GM18909 (cell line): ENCODE measurements around the gene MICAL2.

Experiments
- ATAC-seq: cut with Tn5 transposase; IDR thresholded peaks from one replicate; pipeline ENCODE4 v1.9.1; 2021; ENCODE audit warnings: mild to moderate bottlenecking; ENCODE audit not compliant: unreplicated experiment, poor library complexity

MICAL2 gene

DNA sequence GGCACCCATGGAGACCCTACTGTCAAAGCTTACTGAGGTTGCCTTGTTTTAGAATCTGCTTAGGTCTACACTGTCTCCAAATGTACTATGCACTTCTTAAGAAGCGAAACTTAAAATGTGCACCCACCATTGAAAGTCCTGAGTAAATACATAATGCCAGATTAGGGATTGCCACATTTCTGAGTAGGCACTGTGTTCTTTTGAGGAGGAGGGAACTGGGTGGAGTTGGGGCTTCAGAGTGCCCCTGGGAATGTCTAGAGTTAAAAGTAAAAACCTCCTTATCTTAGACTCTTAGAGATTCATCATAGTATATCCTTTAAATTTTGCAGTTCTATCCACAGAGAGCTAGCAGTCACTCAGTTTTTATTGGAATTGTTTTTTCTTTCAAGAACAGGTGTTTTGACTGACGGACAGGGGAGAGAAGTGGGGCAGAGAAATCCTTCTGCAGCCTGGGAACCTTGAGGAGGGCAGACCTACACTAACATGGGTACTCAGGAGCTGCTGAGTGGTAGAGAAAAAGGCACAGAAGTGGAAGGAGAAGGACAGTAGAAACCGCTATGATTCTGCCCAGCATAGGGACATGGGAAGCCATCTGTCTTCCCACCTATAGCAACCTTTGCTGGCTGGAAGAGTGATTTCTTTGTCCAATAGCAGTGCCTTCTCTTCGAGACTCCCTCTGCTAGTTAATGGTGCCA, 33.4 kb upstream of the MICAL2 start:
- no peak for ATAC-seq

DNA sequence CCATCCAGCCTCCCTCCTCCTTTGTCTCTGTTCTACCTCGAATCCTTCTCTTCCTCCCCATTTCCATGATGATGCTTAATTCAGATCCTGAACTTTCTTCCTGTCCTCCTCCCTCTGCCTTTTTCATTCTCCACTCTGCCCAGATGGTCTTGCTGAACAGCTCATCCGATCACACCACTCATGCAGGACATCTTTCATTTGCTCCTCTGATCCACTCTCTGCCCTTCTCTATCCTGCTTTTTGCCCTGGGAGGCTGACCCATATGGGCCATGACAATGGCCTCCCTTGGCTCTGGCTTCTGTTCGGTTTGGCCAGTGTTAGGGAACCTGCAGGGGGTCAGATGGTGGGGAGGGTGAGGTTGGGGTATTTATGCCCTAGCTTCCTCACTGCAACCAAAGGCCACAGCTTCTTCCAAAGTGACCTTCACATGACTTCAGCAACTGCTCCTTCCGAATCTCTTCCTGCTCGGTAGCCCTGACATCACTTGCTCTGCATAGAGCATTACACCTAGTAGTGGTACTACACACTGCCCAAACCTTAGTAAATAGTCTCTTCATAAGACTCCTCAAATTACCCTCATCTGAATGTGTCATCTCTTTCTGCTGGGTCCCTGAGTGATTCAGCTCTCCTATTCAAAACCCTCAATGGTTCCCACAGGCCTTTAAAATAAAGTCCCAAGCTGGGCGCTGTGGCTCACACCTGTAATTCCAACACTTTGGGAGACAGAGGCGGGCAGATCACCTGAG, 32.7 kb upstream of the MICAL2 start:
- no peak for ATAC-seq

DNA sequence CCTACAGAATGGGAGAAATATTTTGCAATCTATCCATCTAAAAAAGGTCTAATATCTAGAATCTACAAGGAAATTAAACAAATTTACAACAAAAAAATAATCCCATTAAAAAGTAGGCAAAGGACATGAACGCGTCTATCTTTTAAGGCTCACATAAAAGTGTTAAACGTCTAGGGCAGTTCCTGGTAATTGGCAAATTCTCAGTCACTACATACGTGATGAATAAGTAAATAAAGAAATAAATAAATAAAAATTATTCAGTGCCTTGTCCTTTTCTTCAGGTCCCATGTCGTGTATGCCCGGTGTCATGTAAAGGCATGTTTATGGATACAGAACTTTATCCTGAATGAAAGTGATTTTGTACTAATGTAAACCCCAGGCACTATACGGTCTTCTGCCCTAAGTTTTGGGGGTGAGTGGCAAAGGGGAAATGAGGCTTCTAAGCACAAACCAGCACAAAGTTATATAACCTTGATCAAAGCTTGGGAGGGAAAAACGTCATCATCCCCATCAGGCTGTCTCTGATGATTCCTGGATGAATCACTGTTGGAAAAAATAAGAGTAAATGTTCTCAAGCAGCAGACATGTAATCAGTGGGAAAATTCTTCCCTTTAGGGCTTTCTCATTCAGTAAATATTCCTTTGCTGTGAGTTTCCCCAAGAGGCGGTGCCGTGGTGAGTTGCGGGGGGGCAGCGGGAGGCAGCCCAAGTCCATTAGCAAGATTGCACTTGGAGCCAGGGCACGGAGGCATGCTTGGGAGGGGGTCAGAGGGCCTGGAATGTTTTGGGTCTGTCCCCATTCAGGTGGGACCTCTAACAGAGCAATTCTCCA, 30.4 kb upstream of the MICAL2 start:
- no peak for ATAC-seq

DNA sequence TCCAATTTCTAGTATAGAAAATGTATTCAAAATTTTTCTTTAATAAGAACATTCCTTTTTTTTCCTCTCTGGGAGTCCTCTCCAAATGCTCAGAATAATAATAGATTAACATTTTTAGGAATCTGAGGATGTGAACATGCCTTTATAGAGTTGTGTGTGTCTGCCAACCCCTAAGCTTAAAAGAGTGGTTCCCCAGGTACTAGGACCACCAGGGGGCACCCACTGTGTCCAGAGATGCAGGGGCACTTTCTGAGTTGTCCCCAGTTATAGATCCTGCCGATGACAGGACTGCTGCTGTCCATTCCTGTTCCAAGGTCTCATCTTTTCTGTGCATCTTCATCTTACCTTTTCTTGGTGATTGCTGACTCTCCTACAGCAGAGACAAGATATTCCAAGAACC, 27.0 kb upstream of the MICAL2 start:
- no peak for ATAC-seq

DNA sequence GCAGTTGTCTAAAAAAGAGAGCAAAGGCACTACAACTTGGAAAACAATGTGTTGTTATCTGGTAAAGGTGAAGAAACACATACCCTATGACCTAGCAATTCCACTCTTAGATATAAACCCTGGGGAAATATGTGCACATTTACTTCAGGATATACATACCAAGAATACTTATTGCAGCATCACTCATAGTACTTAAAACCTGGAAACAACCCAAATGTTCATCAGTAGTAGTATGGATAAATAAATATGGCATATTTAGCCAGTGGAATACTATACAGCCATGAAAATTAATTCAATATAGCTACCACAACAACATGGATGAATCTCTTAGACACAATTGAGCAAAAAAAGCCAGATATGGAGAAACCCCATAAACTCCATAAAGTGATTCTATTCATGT, 26.1 kb upstream of the MICAL2 start:
- ATAC-seq, result no peak

DNA sequence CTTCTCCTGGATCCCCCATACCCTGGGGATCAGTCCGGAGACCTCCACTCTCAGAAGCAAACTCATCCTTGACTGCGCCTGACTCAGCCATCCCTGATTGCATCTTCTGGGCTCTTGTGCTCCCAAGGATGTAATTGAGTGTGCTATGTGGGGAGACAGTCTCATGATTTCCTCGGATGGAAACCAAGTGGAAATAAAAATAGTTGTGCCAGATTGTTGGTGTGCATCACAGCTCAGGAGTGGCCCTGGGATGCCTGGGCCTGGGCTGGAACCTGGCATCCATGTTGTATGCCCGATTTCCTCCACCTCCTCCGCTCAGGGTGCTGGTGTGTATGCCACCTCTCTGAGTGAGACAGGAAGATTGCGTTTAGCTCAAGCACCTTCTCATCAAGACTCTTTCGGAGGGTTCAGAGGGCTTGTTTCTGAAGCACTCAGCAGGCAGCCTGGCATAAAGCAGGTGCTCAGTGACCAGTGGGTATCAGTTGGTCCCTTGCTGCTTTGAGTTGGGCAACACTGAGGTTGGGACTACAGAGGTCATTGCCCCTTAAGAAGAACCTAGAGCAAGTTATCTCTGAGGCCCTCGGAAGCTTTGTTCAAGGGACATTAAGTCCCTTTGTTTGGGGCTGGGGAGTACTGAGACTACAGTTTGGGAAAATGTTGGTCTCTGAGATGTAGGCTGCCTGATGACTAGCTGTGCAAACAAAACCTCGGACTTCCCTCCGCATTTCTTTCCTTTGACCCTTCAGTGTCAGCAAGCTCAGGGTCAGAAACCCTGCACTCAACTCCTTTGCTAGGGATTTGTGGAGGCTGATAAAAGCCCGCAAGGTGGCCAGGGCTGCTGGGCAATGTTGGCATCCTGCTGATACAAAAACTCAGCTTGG, 24.8 kb upstream of the MICAL2 start:
- ATAC-seq, result no peak

DNA sequence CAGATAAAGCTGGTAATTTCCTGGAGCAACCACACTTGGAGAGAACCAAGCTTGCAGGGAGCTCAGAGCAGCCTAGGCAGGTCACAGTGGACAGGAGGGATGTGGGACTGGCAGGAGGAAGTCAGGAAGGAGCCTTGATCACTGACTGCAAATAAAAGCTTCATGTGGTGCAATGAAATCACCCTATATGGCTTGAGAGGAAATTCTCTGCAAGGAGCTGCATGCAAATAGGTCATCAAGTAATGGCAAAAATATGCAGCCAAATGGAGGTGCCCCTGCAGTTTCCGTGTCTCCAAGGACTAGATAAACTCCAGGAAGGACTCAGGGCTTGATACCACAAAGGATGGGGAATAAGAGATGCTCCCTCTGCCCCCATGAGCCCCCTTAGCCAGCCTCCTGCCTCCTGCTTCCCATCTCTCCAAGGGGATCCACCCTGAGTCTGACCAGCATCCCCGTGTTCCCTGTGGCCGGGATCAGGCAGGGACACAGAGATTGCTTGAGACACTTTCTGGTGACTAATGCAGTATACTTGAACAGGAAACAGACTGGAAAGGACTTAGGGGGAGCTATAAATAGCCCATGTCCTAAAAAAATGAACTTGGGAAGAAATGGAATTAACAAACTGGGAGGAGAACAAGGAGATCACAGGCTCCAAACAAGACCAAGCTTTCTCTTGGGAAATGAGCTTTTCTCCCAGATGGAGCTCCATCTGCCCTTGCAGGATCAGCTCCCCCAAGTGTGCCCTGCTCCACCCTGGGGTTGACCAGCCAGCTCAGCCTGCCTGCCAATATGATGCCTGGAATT, 23.9 kb upstream of the MICAL2 start:
- ATAC-seq, result no peak

DNA sequence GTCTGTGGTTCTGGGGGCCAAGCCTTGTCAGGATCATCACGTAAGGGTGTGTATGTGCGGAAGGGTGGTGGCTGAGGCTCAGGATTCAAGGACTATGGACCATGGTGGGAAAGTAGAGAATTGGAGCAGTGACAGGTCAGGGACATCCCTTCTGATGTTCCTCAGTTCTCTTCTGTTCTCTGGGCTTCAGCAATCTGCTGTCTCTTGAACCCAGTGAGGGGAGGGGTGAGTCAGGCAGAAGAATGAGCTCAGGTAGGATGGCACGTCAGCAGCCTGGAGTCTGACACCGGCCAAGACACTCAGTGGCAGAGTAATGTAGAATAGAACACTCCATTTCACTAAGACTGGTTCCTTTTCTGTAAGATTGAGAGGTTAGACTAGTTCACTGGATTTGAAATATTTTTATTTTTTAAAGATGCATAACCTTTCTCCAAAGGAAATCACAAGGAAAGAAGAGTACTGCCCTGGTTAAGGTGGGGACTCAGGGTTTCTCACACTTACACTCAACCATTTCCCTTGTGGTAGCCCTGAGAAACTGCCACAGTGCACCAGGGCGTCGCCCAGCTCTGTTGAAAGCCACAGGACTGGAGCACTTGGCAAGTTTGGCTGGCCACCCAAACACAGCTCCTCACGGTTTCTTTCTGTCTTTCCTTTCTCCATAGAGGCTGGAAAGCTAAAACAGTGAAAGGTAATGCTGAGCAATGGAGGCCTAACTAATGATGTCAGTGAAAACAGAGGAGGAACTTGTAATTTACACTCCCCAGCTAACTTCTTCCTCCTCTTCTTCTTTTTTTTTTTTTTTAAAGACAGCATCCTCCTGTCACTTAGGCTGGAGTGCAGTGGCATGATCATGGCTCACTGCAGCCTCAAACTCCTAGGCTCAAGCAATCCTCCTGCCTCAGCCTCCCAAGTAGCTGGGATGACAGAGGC, 23.1 kb upstream of the MICAL2 start:
- ATAC-seq, result peak; percentile 73

DNA sequence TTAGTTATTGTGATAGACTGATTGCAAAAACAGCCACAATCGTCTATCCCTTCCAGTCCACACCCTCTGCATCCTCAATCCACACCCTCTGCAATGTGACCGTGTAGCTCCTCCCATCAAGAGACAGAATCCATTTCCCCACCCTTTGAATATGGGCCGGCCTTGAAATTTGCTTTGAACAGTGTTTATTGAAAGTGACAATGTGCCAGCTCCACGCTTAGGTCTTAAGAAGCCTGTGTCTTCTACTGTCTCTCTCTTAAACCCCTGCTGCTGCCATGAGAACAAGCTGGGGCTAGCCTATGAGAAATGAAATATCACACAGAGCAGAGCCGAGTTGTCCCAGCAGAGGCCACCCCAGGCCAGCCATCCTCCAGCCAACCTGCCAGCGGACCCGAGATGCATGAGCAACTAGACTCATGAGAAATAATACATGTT, 22.3 kb upstream of the MICAL2 start:
- ATAC-seq, result no peak

DNA sequence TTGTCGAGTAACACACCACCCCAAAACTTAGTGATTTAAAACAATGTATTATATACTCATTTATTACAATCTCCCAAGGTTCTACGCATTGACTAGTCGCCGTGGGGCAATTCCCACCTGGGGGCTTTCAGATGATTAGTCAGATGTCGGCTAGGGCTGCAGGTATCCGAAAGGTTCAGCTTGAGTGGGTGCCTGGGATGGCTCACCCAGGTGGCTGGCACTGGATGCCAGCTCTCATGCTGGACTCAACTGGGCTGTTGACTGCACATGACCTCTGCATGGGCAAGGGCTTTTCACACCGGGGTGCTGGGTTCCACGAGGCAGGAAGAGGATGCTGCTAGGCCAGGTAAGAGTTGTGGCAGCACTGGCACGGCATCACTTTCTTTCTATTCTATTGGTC, 21.9 kb upstream of the MICAL2 start:
- ATAC-seq, result no peak

DNA sequence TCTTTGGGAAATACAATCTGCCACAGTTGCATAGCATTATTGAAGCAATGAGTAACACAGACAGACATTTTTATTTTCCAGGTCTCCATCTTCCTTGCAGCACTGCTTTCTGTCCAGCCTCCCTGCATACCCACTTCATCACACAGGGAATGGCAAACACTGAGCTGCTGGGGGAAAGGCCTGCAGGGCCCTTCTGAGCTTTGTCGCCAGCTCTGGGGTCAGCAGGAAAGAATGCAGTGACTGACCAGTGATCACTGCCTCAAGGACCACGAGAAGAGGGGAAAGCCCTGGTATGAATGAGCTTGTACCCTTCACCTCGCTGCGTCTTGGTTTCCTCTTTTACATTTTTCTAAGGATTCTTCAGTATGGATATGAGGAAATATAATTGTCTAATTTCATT, 21.3 kb upstream of the MICAL2 start:
- no peak for ATAC-seq

DNA sequence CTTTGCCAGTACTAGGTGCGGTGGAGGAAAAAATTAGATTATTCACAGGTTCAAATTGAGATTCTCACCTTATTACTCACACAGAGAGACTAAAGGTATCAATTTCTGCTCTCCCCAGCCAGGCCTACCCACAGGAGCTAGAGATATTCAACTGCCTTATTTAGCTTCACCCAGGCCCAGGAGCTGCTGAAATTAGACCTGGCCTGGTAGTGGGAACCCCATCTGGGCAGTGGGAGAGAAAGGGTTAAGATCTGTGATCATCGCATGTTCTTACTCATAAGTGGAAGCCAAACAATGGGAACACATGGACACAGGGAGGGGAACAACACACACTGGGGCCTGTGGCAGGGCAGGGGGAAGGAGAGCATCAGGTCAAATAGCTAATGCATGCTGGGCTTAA, 20.9 kb upstream of the MICAL2 start:
- no peak for ATAC-seq

DNA sequence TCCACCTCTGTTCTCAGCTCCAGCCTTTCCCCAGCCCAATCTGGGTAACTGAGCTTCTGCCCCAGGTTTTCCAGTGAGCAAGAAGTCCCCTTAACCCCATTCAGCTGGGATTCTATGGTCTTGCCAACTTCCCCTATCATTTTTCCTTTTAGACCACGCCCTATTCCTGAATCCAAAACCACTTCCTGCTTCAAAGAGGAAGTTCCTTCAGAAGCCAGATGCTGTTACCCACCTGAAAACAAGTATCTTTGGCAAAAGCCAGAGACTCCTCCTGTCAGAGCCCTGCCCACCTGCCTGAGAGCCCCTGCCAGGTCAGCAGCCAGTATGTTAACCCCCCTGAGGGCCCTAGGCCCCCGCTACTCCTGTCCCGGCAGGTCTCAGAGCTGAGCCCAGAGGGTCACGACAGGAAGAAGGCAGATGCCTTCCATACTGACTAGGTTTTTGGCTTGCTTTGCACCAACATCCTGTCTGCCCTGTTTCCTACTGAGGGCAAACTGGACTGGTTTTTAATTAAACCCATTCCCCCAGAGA, 20.3 kb upstream of the MICAL2 start:
- peak; percentile 59 for ATAC-seq

DNA sequence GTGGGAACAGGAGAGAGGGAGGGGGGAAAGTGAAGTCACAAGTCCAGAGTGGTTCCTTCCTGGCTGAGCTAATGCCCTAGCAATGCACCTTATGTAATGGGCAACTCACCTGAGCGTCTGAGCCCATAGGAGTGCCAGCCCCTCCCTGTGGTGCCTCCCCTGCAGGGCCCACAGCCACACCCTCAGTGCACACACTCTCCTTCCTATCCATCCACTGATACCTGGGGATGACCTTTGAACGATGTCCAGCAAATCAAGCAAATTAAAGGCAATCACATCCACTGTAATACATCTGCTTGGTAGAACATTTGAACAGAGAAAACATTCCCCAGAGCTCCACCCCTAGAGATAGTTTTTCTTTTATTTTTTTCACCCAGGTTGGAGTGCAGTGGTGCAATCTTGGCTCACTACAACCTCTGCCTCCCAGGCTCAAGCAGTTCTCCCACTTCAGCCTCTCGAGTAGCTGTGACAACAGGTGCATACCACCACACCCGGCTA, 19.6 kb upstream of the MICAL2 start:
- ATAC-seq, result no peak

DNA sequence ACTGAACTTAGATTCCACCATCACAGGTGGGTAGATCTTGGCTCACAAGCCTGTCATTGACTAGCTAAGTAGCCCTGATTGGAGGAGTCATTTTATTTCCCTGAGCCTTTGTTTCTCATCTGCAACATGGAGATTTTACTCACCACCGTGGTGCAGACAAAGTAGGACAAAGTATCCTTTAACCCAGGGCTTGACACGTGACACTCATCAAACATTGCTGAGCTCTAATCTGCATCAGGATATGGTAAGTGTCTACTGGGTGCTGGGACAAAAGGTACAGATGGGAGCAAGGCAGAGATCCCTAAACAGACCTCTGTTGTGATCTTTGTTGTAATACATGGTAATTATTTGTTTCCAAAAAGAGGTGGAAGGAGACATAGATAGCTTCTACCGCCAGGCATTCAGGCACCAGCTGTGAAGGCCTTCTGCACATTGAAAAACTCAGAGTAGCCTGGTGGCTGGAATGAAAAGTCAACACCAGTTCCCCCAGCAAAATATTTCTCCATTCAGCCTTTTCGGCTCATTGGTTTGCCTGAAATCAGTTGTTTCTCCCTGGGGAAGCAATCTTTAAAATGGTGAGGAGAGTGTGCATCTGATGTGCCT, 18.3 kb upstream of the MICAL2 start:
- ATAC-seq, result no peak

DNA sequence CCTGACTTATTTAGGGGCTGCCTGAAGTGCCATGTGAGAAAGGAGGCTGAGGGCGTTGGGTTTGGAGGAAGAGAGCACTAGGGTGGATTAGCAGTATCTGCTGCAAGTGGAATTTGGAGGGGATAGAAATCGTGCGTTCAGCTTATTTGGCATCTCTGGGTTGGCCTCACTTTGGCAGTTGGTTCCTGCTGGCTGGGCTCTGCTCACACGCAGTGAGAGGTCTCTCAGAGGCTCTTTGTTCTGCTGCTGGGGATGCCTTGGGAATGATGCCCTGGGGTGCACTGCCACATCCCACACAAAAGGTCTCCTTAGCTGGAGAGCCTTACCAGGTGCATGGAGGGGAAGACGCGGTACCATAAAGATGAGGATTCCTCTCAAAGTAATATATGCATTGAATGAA, 17.7 kb upstream of the MICAL2 start:
- ATAC-seq, result no peak
